Measurements from ENCODE around the gene NTN1.

The NTN1 gene

GRCh38 chr17:9107527-9107926, 86.2 kb downstream of the NTN1 start:
- H4K20me1 ChIP-seq (ENCODE audit: insufficient read depth, low read length): no peaks in the 10 kb centered on the region
- H3K27me3 ChIP-seq (ENCODE audit: insufficient read depth, low read length): 0 out of 2 replicates have a peak, but pooled peaks cover 3% of the 10 kb centered on the region
- TF ChIP-seq, protein P1, sequence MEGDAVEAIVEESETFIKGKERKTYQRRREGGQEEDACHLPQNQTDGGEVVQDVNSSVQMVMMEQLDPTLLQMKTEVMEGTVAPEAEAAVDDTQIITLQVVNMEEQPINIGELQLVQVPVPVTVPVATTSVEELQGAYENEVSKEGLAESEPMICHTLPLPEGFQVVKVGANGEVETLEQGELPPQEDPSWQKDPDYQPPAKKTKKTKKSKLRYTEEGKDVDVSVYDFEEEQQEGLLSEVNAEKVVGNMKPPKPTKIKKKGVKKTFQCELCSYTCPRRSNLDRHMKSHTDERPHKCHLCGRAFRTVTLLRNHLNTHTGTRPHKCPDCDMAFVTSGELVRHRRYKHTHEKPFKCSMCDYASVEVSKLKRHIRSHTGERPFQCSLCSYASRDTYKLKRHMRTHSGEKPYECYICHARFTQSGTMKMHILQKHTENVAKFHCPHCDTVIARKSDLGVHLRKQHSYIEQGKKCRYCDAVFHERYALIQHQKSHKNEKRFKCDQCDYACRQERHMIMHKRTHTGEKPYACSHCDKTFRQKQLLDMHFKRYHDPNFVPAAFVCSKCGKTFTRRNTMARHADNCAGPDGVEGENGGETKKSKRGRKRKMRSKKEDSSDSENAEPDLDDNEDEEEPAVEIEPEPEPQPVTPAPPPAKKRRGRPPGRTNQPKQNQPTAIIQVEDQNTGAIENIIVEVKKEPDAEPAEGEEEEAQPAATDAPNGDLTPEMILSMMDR (IDR thresholded peaks at IDR 0.05; ENCODE audit: low read length): no peak
- TF ChIP-seq EZH2 (IDR thresholded peaks at IDR 0.05; ENCODE audit: borderline replicate concordance, low read length): no peak
- H2AFZ ChIP-seq (ENCODE audit: low read length): no peak overlapping the region
- H3K4me1 ChIP-seq (ENCODE audit: insufficient read depth, low read length, severe bottlenecking): no peaks in the 10 kb centered on the region
- H3F3A ChIP-seq (ENCODE audit: insufficient read depth, low read length): no peaks in the 10 kb centered on the region
- H3K4me3 ChIP-seq (ENCODE audit: low read depth, low read length, poor library complexity, severe bottlenecking): no peak overlapping the region
- H3K4me2 ChIP-seq (ENCODE audit: low read length): no peak overlapping the region
- no peak overlapping the region for H3K27ac ChIP-seq (ENCODE audit: low read depth, low read length, poor library complexity, severe bottlenecking)
- no peaks in the 10 kb centered on the region for H3K79me2 ChIP-seq (ENCODE audit: insufficient read depth, low read length)
- no peak overlapping the region for H3K9ac ChIP-seq (ENCODE audit: low read length)
- H3K9me2 ChIP-seq (ENCODE audit: low read depth, low read length): no peaks in the 10 kb centered on the region
- H3K9me3 ChIP-seq (ENCODE audit: low read length): no peaks in the 10 kb centered on the region
- H3K36me3 ChIP-seq (ENCODE audit: insufficient read depth, low read length): no peaks in the 10 kb centered on the region

DNA sequence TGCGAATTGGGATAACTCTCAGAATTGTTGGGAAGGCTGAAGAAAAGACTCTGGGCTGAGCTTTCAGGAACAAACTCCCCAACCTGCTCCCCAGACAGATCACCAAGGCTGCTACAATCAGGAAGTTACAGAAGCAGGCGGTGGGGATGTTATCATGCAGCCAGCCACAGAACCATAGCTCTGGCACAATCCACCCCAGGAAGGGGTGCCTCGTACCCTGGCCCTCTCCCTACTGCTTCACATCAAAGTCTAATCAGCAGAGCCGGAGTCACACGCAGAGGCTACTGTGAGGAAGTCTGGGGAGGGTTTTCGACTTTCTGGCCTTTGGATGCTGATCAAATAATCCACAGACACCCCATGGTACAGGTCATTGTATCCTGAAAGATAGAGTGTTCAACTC, 86.8 kb downstream of the NTN1 start:
- Histone ChIP-seq H3K4me1 (ENCODE audit: insufficient read depth, low read length, severe bottlenecking) (no peaks in the 10 kb centered on the region), H3K9me3 (ENCODE audit: low read length) (no peaks in the 10 kb centered on the region)

DNA sequence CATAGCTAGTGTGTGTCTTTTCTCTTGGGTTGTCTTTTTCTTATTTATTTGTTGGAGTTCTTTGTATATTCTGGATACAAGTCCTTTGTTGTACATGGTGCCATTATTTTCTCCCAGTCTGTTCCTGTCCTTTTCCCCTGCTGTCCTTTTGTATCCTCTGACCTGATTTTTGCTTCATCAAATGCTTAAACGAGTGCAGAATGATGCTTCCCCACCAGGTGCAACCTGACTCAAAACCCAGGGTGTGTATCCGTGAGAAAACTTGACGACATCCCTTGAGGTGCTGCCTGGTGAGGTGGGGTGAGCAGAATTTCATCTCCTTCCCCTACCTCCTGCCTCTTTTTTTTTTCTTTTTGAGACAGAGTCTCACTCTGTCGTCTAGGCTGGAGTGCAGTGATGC, 88.6 kb downstream of the NTN1 start:
- no peak overlapping the region for H3K9ac ChIP-seq (ENCODE audit: low read length)
- no peaks in the 10 kb centered on the region for H4K20me1 ChIP-seq (ENCODE audit: insufficient read depth, low read length)
- H3K4me1 ChIP-seq (ENCODE audit: insufficient read depth, low read length, severe bottlenecking): no peaks in the 10 kb centered on the region
- no peak overlapping the region for H3K27ac ChIP-seq (ENCODE audit: low read depth, low read length, poor library complexity, severe bottlenecking)
- H3K9me3 ChIP-seq (ENCODE audit: low read length): no peaks in the 10 kb centered on the region
- no peak overlapping the region for H2AFZ ChIP-seq (ENCODE audit: low read length)
- H3K4me2 ChIP-seq (ENCODE audit: low read length): no peak overlapping the region
- H3F3A ChIP-seq (ENCODE audit: insufficient read depth, low read length): no peaks in the 10 kb centered on the region
- no peak overlapping the region for H3K4me3 ChIP-seq (ENCODE audit: low read depth, low read length, poor library complexity, severe bottlenecking)
- TF ChIP-seq EZH2 (IDR thresholded peaks at IDR 0.05; ENCODE audit: borderline replicate concordance, low read length): no peak
- TF ChIP-seq, protein P1 (IDR thresholded peaks at IDR 0.05; ENCODE audit: low read length): no peak
- H3K27me3 ChIP-seq (ENCODE audit: insufficient read depth, low read length): 0 out of 2 replicates have a peak, but pooled peaks cover 3% of the 10 kb centered on the region
- H3K79me2 ChIP-seq (ENCODE audit: insufficient read depth, low read length): no peaks in the 10 kb centered on the region
- no peaks in the 10 kb centered on the region for H3K9me2 ChIP-seq (ENCODE audit: low read depth, low read length)
- no peaks in the 10 kb centered on the region for H3K36me3 ChIP-seq (ENCODE audit: insufficient read depth, low read length)

More for the DNA sequence above, 86.8 kb downstream of the NTN1 start:
- Histone ChIP-seq H4K20me1 (ENCODE audit: insufficient read depth, low read length) (no peaks in the 10 kb centered on the region), H2AFZ (ENCODE audit: low read length) (no peak overlapping the region), H3K79me2 (ENCODE audit: insufficient read depth, low read length) (no peaks in the 10 kb centered on the region), H3F3A (ENCODE audit: insufficient read depth, low read length) (no peaks in the 10 kb centered on the region), H3K4me3 (ENCODE audit: low read depth, low read length, poor library complexity, severe bottlenecking) (no peak overlapping the region), H3K36me3 (ENCODE audit: insufficient read depth, low read length) (no peaks in the 10 kb centered on the region), H3K27me3 (ENCODE audit: insufficient read depth, low read length) (0 out of 2 replicates have a peak, but pooled peaks cover 3% of the 10 kb centered on the region), H3K27ac (ENCODE audit: low read depth, low read length, poor library complexity, severe bottlenecking) (no peak overlapping the region), H3K9me2 (ENCODE audit: low read depth, low read length) (no peaks in the 10 kb centered on the region), H3K4me2 (ENCODE audit: low read length) (no peak overlapping the region), H3K9ac (ENCODE audit: low read length) (no peak overlapping the region)
- no peak for TF ChIP-seq EZH2 (IDR thresholded peaks at IDR 0.05; ENCODE audit: borderline replicate concordance, low read length)
- TF ChIP-seq, protein P1 (IDR thresholded peaks at IDR 0.05; ENCODE audit: low read length): no peak

Data from OCI-LY1 (cell line).